HG03280 (cell line): Measurements from ENCODE around the gene CCL11.
"Not testable (repeated sequence)": the region's sequence is repeated elsewhere in the genome, so short reads cannot be mapped to it uniquely, and the experiment has no call there.

Source experiments
- ATAC-seq: cut with Tn5 transposase; IDR thresholded peaks from one replicate; pipeline ENCODE4 v1.9.1; 2021; ENCODE audit warnings: mild to moderate bottlenecking, moderate library complexity; ENCODE audit not compliant: unreplicated experiment

CCL11 gene

DNA sequence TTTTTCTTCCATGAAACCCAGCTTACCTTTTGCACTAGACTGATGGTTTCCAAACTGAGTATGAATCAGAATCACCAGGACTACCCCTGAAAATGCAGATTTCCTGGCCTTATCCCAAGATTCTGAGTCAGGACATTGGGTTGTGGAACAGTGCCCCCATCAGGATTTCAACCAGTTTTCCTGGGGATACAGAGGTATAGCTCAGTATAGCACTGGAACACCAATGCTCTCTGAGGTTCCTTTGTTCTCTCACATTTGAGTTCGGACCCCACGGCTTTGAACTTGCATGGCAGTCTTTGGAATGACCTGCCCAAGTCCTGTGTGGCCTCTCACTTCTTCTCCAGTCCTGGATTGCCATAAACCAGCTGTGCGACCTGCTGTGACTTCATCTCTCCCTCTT lies 20.9 kb downstream of the CCL11 start:
- ATAC-seq = no peak

DNA sequence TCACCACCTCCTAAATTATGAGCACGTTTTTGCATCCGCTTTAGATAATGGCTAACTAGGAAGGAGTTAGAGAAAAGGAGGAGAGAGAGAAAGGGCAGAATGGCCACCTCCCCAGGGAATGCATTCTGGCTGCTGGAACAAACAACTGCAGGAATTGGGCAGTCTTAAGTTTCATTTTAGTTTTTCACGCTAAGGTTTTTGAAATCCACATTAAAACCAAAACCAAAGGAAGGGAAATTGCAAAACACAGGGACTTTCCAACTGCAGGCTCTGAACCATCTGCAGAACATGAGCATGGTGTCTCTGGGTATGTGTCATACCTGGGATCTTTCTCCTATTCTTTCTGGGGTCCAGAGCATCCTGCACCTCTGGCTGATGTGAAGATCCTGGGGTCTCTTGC lies 21.6 kb downstream of the CCL11 start:
- no peak for ATAC-seq

DNA sequence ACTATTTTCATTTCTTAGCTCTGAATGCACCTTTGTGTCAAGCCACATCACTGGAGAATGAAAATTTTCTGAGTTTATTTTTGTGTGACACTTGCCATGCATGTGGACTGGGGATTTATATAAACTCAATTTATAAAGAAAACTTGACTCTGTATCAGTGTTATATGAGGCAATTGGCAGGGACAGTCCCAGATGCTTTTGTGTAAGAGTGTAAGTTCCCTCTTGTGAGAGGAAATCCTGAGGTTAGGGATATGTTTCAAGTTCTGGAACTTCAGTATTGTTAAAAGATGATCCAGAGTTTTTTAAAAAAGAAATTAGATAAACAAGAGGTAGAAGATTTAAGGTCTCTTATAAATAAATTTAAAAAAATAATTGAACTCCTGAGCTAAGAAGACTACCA lies 22.8 kb downstream of the CCL11 start:
- ATAC-seq = no peak

DNA sequence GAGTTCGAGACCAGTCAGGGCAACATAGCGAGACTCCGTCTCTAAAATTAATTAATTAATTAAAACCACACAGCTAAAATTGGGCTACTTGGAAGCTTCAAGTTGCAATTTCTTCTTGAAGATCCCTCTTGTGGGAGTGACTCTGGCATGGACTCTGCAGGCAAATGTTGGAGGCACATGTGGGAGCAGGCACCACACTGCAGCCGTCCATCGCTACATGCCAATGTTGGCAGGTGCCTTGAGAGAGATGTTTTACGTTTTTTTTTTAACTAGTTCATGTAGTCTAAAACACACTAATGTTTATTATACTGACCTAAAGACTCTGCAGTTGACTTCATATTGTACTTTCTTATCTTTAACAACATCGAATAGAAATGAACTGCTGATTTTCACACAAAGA lies 25.7 kb downstream of the CCL11 start:
- no peak for ATAC-seq

DNA sequence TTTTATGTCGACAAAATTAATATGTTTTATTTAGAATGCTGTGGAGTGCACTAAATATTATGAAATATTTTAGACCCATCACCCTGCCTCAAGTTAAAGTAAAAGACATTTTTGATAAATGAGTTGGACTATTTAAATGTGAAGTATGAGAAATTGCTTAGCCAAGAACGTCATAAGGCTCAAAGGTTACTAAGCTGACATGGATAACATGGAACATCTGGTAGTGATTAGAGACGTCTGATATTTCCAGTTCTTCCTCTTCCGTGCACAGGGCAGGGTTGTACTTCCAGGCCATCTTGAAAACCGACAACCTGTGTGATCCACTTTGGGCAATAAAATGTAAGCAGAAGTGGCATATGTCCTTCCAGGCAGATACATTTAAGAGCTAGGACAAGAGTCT lies 26.5 kb downstream of the CCL11 start:
- ATAC-seq = no peak

DNA sequence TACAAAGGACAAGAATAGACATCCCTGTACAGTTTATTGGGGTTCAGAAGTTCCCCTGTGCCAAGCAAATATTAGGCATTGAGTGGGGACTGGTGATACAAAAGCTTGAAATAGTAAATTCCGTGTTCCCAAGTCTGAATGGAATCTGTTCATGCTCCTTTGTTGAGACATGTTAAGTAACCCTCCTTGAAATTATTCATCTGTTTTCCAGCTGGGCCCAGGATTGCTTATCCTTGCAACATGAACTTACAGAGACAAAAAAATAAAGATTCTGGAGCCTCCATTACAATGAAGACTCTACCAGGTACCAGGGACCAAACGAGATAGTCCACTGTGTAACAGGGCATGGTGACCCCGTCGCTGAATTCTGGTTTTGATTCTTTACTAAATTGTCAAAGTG lies 27.6 kb downstream of the CCL11 start:
- ATAC-seq = no peak

DNA sequence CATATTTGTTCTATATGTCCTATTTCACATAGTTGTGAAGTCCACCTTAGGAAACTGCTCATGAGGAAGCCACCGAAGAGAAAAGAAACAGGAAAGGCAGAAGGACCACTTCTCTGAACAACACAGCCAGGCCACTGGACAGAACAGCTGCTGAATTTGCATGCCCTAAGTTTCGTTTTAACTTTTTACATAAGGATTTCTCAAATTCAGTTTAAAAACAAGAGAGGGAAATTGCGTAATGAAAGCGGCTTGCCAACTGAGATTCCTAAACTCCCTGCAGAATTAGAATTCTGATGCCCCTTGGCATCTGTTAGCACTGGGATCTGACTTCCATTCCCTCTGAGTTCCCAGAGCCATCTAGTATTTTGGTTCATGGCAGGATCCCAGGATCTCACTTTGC lies 28.7 kb downstream of the CCL11 start:
- ATAC-seq = no peak

DNA sequence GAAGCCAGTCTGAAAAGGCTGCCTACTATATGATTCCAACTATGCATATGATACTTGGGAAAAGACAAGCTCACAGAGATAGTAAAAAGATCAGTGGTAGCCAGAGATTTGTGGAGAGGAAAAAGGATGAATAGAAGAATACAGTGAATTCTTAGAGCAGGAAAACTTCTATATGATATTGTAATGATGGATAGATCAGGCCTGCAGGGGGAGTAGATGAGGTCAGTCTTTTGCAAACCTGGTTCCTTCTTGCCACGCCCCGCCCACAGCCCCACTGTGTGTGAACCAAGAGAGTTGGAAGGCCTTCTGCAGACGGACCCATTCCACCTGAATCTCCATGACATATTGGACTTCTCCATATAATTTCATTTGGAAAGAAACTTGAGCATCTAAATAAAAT lies 32.9 kb downstream of the CCL11 start:
- no peak for ATAC-seq

DNA sequence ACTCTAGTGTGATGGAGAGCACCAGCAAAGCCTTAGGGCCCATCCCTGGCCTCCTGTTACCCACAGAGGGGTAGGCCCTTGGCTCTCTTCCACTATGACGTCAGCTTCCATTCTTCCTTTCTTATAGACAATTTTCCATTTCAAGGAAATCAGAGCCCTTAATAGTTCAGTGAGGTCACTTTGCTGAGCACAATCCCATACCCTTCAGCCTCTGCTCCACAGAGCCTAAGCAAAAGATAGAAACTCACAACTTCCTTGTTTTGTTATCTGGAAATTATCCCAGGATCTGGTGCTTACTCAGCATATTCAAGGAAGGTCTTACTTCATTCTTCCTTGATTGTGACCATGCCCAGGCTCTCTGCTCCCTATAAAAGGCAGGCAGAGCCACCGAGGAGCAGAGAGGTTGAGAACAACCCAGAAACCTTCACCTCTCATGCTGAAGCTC lies 33.5 kb downstream of the CCL11 start, which contains the start of gene CCL8:
CCL8 (plus strand) TSS at position 397 of the 445 bp plus-strand sequence. CDS start 67 bp downstream, outside the sequence.
- no peak for ATAC-seq

DNA sequence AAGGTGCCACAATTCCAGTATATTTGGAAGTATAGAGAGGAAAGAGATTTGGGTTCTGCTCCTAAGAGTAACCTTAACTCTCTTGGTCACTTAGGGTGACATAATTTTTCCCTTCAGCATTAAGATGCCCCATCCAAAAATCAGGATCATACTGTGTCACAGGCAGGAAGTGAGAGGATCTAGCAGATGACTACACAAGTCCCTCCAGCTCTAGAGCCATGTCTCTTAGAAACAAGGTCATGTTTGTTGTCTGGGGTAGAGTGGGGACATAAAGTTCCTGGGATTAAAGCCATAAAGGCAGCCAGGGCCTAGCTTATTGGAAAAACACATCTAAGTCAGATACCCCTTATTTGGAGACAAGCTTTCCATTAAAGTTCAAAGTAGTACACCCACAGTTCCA lies 36.4 kb downstream of the CCL11 start:
- no peak for ATAC-seq

DNA sequence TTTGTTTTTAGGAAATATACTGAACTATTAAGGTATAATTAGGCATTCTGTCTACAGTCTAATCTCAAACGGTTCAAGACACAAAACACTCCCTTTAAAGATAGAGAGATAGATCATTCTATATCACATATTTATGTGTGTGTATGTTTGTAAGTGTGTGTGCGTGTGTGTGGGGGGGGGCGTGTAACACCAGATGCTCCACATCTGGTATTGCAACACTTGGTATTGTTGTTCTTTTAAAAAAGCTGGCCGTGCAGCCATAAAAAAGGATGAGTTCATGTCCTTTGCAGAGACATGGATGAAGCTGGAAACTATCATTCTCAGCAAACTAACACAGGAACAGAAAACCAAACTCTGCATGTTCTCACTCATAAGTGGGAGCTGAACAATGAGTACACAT lies 42.0 kb downstream of the CCL11 start:
- ATAC-seq = not testable (repeated sequence)

DNA sequence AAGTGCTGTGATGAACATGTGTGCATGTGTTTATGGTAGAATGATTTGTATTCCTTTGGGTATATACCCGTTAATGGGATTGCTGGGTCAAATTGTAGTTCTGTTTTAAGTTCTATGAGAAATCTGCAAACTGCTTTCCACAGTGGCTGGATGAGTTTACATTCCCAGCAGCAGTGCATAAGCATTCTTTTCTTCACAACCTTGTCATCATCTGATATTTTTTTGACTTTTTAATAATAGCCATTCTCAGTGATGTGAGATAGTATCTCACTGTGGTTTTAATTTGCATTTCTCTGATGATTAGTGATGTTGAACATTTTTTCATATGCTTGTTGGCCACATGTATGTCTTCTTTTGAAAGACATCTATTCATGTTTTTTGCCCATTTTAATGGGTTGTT lies 52.2 kb downstream of the CCL11 start:
- no peak for ATAC-seq
